OCI-LY1 (cell line): ENCODE measurements around the gene SCAMP2.

Experiments used
- H2AFZ ChIP-seq: fragments of 200-600 bp; sonication (generic), shearing (Covaris generic); 2 replicates; pipeline ENCODE4 v1.6.0; 2014; ENCODE audit warnings: antibody characterized with exemption, mild to moderate bottlenecking, low read length
- H3F3A ChIP-seq: fragments of 200-600 bp; sonication (generic), shearing (Covaris generic); 2 replicates; pipeline ENCODE4 v1.6.0; 2014; ENCODE audit warnings: mild to moderate bottlenecking, antibody characterized with exemption, low read length, moderate library complexity; ENCODE audit not compliant: insufficient read depth
- H3K27ac ChIP-seq: fragments of 200-600 bp; sonication (generic); 2 replicates; pipeline ENCODE4 v1.5.1; 2014; ENCODE audit warnings: low read length, mixed run types, mild to moderate bottlenecking, low read depth; ENCODE audit not compliant: poor library complexity, severe bottlenecking
- H3K27me3 ChIP-seq: fragments of 200-600 bp; sonication (generic); 2 replicates; pipeline ENCODE4 v1.6.0; 2014; ENCODE audit warnings: antibody characterized with exemption, mild to moderate bottlenecking, low read length, moderate library complexity; ENCODE audit not compliant: insufficient read depth
- H3K36me3 ChIP-seq: fragments of 200-600 bp; sonication (generic); 2 replicates; pipeline ENCODE4 v1.6.1; 2014; ENCODE audit warnings: mild to moderate bottlenecking, antibody characterized with exemption, low read length, moderate library complexity, mixed read lengths; ENCODE audit not compliant: insufficient read depth
- H3K4me1 ChIP-seq: fragments of 200-600 bp; sonication (generic); 2 replicates; pipeline ENCODE4 v1.5.1; 2014; ENCODE audit warnings: mild to moderate bottlenecking, low read length, moderate library complexity; ENCODE audit not compliant: insufficient read depth, severe bottlenecking
- H3K4me2 ChIP-seq: fragments of 200-600 bp; sonication (generic), shearing (Covaris generic); 2 replicates; pipeline ENCODE4 v1.6.1; 2014; ENCODE audit warnings: low read length
- H3K4me3 ChIP-seq: fragments of 200-600 bp; sonication (generic); 2 replicates; pipeline ENCODE4 v1.5.1; 2014; ENCODE audit warnings: low read length, low read depth, mild to moderate bottlenecking, mixed read lengths; ENCODE audit not compliant: poor library complexity, severe bottlenecking
- H3K79me2 ChIP-seq: fragments of 200-600 bp; shearing (Covaris generic); 2 replicates; pipeline ENCODE4 v1.6.1; 2016; ENCODE audit warnings: mixed run types, low read length, mixed read lengths; ENCODE audit not compliant: insufficient read depth
- H3K9ac ChIP-seq: fragments of 200-600 bp; sonication (generic), shearing (Covaris generic); 2 replicates; pipeline ENCODE4 v1.6.1; 2014; ENCODE audit warnings: mild to moderate bottlenecking, low read length, mixed read lengths
- H3K9me2 ChIP-seq: fragments of 200-600 bp; sonication (generic), shearing (Covaris generic); 2 replicates; pipeline ENCODE4 v1.6.1; 2014; ENCODE audit warnings: low read depth, mild to moderate bottlenecking, low read length, mixed read lengths
- H3K9me3 ChIP-seq: fragments of 200-600 bp; shearing (Covaris generic); 2 replicates; pipeline ENCODE4 v1.6.1; 2014; ENCODE audit warnings: low read length, mixed read lengths
- H4K20me1 ChIP-seq: fragments of 200-600 bp; sonication (generic), shearing (Covaris generic); 2 replicates; pipeline ENCODE4 v1.6.0; 2016; ENCODE audit warnings: mild to moderate bottlenecking, low read length; ENCODE audit not compliant: insufficient read depth
- EZH2 ChIP-seq: fragments of 200-600 bp; sonication (generic), shearing (Covaris generic); IDR thresholded peaks from 2 replicates; pipeline ENCODE4 v1.8.0; 2017; ENCODE audit warnings: borderline replicate concordance, mixed run types, mild to moderate bottlenecking, antibody characterized with exemption, low read length, moderate library complexity, mixed read lengths
- TF ChIP-seq, protein P1 (sequence below): fragments of 200-600 bp; sonication (generic), shearing (Covaris generic); IDR thresholded peaks from 2 replicates; pipeline ENCODE4 v1.5.1; 2017; ENCODE audit warnings: mild to moderate bottlenecking, antibody characterized with exemption, low read length, moderate library complexity, mixed read lengths

The SCAMP2 gene

DNA sequence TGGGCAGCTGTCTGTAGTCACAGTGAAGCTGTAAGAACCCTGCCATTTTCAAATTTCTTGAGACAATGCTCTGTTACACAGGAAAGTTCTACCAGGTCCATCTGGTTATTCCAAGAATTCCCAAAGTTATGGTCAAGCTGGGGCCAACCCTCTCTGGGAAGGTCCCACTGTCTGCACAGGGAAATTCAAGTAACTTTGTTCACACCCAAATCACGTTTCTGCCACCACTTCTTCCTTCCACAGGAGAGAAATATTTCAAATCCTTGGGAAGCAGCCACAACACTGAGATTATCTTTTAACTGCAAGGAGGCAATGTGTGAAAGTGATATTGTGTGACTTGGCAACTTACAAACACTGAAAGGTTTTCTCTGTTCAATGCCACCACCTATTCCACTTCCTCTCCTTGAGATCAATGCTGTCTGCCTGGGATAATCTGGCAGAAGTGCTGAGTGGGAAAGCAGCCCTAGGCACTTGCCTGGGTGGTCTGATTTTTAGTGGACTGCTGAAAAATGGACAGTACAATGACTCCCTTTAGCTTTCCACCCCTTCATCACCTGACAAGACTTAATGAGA is 5.6 kb downstream of the SCAMP2 start:
- TF ChIP-seq EZH2 = no peak
- TF ChIP-seq, protein P1, sequence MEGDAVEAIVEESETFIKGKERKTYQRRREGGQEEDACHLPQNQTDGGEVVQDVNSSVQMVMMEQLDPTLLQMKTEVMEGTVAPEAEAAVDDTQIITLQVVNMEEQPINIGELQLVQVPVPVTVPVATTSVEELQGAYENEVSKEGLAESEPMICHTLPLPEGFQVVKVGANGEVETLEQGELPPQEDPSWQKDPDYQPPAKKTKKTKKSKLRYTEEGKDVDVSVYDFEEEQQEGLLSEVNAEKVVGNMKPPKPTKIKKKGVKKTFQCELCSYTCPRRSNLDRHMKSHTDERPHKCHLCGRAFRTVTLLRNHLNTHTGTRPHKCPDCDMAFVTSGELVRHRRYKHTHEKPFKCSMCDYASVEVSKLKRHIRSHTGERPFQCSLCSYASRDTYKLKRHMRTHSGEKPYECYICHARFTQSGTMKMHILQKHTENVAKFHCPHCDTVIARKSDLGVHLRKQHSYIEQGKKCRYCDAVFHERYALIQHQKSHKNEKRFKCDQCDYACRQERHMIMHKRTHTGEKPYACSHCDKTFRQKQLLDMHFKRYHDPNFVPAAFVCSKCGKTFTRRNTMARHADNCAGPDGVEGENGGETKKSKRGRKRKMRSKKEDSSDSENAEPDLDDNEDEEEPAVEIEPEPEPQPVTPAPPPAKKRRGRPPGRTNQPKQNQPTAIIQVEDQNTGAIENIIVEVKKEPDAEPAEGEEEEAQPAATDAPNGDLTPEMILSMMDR = no peak
- H3K36me3 ChIP-seq = peaks cover 36% of the 10 kb centered on the region
- H3K9me3 ChIP-seq = peaks cover 9% of the 10 kb centered on the region
- no peak overlapping the region for H3K4me3 ChIP-seq
- H3K4me1 ChIP-seq = peaks cover 32% of the 10 kb centered on the region
- peaks cover 37% of the 10 kb centered on the region for H3K79me2 ChIP-seq
- H3K4me2 ChIP-seq = no peak overlapping the region
- H3F3A ChIP-seq = no peaks in the 10 kb centered on the region
- no peaks in the 10 kb centered on the region for H3K9me2 ChIP-seq
- H3K9ac ChIP-seq = no peak overlapping the region
- H2AFZ ChIP-seq = no peak overlapping the region
- no peak overlapping the region for H3K27ac ChIP-seq
- no peaks in the 10 kb centered on the region for H3K27me3 ChIP-seq
- no peaks in the 10 kb centered on the region for H4K20me1 ChIP-seq

DNA sequence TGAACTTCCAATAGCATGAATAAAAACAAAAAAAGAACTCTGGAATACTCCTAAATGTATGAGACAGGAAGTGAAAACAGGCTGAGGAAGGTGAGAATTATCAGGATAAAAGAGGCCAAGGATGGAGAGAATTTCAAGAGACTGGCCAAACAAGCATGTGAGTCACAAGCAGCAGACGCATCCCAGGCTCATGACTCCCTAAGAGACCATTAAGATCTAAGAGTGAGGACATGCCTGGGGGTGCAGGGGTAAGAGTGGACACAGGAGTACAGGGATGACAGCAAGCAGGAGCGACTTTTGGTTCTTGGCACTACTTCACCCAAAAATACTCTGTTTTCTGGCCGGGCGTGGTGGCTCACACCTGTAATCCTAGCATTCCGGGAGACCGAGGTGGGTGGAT is 7.1 kb downstream of the SCAMP2 start:
- Histone ChIP-seq H3K9me3 (peaks cover 9% of the 10 kb centered on the region), H3K4me2 (no peak overlapping the region)

DNA sequence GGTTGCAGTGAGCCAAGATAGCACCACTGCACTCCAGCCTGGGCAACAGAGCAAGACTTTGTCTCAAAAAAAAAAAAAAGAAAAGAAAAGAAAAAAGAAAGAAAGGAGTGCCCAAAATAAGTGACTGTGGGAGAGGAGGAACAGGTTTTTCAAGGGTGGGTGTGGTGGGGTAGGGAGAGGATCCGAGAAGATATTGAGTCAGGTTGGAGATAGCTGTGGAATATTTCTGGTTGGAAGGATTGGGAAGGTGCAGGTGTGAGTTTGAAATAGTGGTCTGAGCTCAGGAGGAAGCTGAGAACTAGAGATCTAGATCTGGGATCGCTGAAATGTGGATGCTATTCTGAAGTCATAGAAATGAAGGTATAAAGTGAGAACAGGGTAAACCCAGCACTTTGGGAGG is 7.8 kb downstream of the SCAMP2 start:
- Histone ChIP-seq H2AFZ (no peak overlapping the region), H3K79me2 (peaks cover 27% of the 10 kb centered on the region), H3K27ac (no peak overlapping the region), H3K4me1 (peaks cover 11% of the 10 kb centered on the region), H3K4me2 (no peak overlapping the region), H3F3A (no peaks in the 10 kb centered on the region), H3K4me3 (no peak overlapping the region), H3K9me3 (peaks cover 9% of the 10 kb centered on the region), H4K20me1 (no peaks in the 10 kb centered on the region), H3K27me3 (no peaks in the 10 kb centered on the region), H3K9ac (no peak overlapping the region), H3K36me3 (peaks cover 36% of the 10 kb centered on the region), H3K9me2 (no peaks in the 10 kb centered on the region)
- TF ChIP-seq, protein P1 = no peak
- TF ChIP-seq EZH2 = no peak

More for the DNA sequence above, 7.1 kb downstream of the SCAMP2 start:
- Histone ChIP-seq H4K20me1 (no peaks in the 10 kb centered on the region), H3K79me2 (peaks cover 33% of the 10 kb centered on the region), H3F3A (no peaks in the 10 kb centered on the region), H3K27ac (no peak overlapping the region), H2AFZ (no peak overlapping the region), H3K27me3 (no peaks in the 10 kb centered on the region), H3K36me3 (peaks cover 36% of the 10 kb centered on the region), H3K4me1 (peaks cover 19% of the 10 kb centered on the region), H3K4me3 (no peak overlapping the region), H3K9me2 (no peaks in the 10 kb centered on the region), H3K9ac (no peak overlapping the region)
- TF ChIP-seq, protein P1 = no peak
- no peak for TF ChIP-seq EZH2
